Suprapubic skin (tissue), 4 donors: ENCODE data around the gene LAMB2. TPM values are rescaled to one million over a fixed set of nuclear protein-coding genes. Genes with fewer than 3 reads are reported as not detected.

Source experiments
- DNase-seq, 2 donors: peaks; one replicate each; pipeline ENCODE4 v3.0.0-alpha.2; 2019; ENCODE audit warnings: low spot score in 2 of 2
- H3K27ac ChIP-seq: fragments of 200-600 bp; sonication (generic); one replicate; pipeline ENCODE4 v1.5.1; 2019
- H3K27me3 ChIP-seq: fragments of 200-600 bp; sonication (generic); one replicate; pipeline ENCODE4 v1.5.1; 2019
- H3K36me3 ChIP-seq: fragments of 200-600 bp; sonication (generic); one replicate; pipeline ENCODE4 v1.5.1; 2019
- H3K4me1 ChIP-seq: fragments of 200-600 bp; sonication (generic); one replicate; pipeline ENCODE4 v1.5.1; 2019
- H3K4me3 ChIP-seq: fragments of 200-600 bp; sonication (generic); one replicate; pipeline ENCODE4 v1.5.1; 2019; ENCODE audit warnings: mild to moderate bottlenecking
- H3K9me3 ChIP-seq: fragments of 200-600 bp; sonication (generic); one replicate; pipeline ENCODE4 v1.5.1; 2019
- EP300 ChIP-seq: sonication (generic); formaldehyde crosslinking; IDR thresholded peaks from one replicate; pipeline ENCODE4 v1.6.1; 2017; ENCODE audit warnings: antibody characterized with exemption
- POLR2A ChIP-seq, 2 donors: fragments of 450-650 bp; IDR thresholded peaks; one replicate each; pipeline ENCODE4 v1.6.1; 2017; ENCODE audit warnings: antibody characterized with exemption in 2 of 2, mild to moderate bottlenecking in 2 of 2, moderate library complexity in 2 of 2
- POLR2AphosphoS5 ChIP-seq, 3 donors: sonication (generic); formaldehyde crosslinking; IDR thresholded peaks; one replicate each; pipeline ENCODE4 v1.6.1; 2017; ENCODE audit warnings: antibody characterized with exemption in 3 of 3
- WGBS: methylation state at CpG from one replicate; pipeline ENCODE4 v1.1.5; 2018; 5-methylcytosine and 5-hydroxymethylcytosine counted together
- total RNA-seq, 4 donors: library from RNA; depleted of rRNA; stranded (reverse); fragments of >200 nt; gene quantifications; one replicate each; pipeline ENCODE4 v1.1.0, GENCODE V29; 2016
- TF ChIP-seq, protein P1 (sequence below), 2 donors: fragments of 200-600 bp in 1 of 2; fragments of 450-650 bp in 1 of 2; sonication (generic) in 1 of 2; IDR thresholded peaks; one replicate each; pipeline ENCODE4 v1.5.1; 2016 to 2019; ENCODE audit warnings: antibody characterized with exemption in 2 of 2, mild to moderate bottlenecking in 1 of 2, moderate library complexity in 1 of 2

LAMB2 gene
- total RNA-seq, 4 donors from 2014 or later, result 333 to 563 (median 501) TPM

DNA sequence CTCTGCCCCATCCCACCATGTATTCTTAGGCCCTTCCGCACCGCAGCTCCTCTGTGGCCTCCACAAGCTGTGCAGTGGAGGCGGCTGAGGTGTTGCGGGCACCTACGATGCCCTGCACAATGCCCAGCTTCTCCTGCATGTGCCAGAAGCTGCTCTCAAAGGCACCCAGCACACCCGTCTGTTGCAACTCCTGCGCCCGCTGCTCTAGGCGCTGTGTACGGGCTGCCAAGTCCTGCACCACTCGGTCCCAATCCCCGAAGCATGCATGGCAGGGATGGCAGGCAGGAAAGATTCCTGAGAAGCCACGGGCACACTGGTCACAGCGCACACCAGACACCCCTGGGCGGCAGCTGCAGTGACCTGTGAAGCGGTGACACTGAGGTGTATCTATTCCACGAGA, 9.2 kb downstream of the LAMB2 start:
- Histone ChIP-seq H3K9me3 (no peaks in the 10 kb centered on the region), H3K4me3 (no peak overlapping the region), H3K27me3 (no peaks in the 10 kb centered on the region), H3K27ac (no peak overlapping the region), H3K4me1 (peaks cover 20% of the 10 kb centered on the region), H3K36me3 (peaks cover 62% of the 10 kb centered on the region)
- TF ChIP-seq POLR2A (IDR thresholded peaks at IDR 0.05) (no peak), POLR2AphosphoS5 (IDR thresholded peaks at IDR 0.05) (no peak), EP300 (no peak)
- TF ChIP-seq, protein P1, sequence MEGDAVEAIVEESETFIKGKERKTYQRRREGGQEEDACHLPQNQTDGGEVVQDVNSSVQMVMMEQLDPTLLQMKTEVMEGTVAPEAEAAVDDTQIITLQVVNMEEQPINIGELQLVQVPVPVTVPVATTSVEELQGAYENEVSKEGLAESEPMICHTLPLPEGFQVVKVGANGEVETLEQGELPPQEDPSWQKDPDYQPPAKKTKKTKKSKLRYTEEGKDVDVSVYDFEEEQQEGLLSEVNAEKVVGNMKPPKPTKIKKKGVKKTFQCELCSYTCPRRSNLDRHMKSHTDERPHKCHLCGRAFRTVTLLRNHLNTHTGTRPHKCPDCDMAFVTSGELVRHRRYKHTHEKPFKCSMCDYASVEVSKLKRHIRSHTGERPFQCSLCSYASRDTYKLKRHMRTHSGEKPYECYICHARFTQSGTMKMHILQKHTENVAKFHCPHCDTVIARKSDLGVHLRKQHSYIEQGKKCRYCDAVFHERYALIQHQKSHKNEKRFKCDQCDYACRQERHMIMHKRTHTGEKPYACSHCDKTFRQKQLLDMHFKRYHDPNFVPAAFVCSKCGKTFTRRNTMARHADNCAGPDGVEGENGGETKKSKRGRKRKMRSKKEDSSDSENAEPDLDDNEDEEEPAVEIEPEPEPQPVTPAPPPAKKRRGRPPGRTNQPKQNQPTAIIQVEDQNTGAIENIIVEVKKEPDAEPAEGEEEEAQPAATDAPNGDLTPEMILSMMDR (IDR thresholded peaks at IDR 0.05), result no peak
- 93% methylated on average over 16 of the region's 17 CpGs for WGBS
- DNase-seq, result no peak

DNA sequence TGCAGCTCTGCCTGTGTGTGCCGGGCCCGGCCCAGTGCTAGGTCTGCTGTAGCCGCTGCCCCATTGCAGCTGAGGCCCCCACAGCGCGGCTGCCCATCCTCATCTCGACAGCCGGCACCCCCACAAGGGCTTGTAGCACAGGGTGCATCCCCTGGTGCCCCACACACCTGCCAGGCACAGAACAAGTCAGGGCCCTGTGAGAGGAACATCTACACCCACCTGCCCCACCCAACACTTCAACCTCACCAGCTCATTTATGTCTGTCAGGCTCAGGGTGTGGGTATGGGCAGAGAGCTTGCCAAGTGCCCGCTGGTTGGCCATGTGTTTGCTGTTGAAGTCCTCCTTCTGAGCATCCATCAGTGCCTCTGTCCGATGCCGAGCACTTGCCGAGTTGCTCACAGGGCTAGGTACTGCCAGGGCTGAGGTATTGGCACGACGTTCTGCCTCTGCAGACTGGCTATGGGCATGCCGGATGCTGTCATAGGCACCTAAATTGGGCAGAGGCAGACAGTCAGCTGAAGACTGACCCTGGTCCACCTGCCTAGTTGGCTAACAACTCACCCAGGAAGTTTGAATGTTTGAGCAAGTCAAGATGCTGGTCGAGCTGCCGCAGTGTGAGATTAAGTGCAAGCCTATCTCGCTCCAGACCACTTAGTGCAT, 9.8 kb downstream of the LAMB2 start:
- Histone ChIP-seq H3K27ac (no peak overlapping the region), H3K4me1 (peaks cover 26% of the 10 kb centered on the region), H3K9me3 (no peaks in the 10 kb centered on the region), H3K27me3 (no peaks in the 10 kb centered on the region), H3K4me3 (no peak overlapping the region), H3K36me3 (peaks cover 62% of the 10 kb centered on the region)
- WGBS, result 86% methylated on average over 7 of the region's 17 CpGs
- no peak for TF ChIP-seq EP300
- TF ChIP-seq POLR2A (IDR thresholded peaks at IDR 0.05), result no peak
- TF ChIP-seq POLR2AphosphoS5 (IDR thresholded peaks at IDR 0.05), result no peak
- TF ChIP-seq, protein P1 (IDR thresholded peaks at IDR 0.05), result no peak
- no peak for DNase-seq

DNA sequence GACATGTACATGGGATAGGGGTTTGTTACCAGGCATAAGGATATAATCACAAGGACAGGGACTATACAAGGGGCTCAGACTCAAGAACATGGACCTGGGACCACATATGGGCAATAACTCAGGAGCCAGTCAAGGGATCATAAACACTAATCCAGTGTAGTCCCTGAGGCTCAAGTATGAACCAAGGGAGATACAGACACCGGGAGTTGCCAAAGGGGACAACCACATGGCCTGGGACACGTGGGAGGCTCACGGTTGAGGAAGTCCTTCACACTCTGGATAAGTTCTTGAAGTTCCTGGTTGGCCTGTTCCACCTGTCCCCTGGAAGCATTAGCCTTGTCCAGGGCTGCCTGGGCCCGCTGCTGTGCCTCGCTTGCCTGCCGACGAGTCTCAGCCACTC, 10.4 kb downstream of the LAMB2 start:
- H3K36me3 ChIP-seq, result peaks cover 67% of the 10 kb centered on the region
- no peaks in the 10 kb centered on the region for H3K9me3 ChIP-seq
- H3K4me3 ChIP-seq, result no peak overlapping the region
- TF ChIP-seq, protein P1 (IDR thresholded peaks at IDR 0.05), result no peak
- TF ChIP-seq POLR2A (IDR thresholded peaks at IDR 0.05) (no peak), EP300 (no peak), POLR2AphosphoS5 (IDR thresholded peaks at IDR 0.05) (no peak)
- DNase-seq, result no peak
- H3K27ac ChIP-seq, result no peak overlapping the region
- peaks cover 26% of the 10 kb centered on the region for H3K4me1 ChIP-seq
- WGBS, result 67% methylated on average over 4 of the region's 7 CpGs
- H3K27me3 ChIP-seq, result no peaks in the 10 kb centered on the region

DNA sequence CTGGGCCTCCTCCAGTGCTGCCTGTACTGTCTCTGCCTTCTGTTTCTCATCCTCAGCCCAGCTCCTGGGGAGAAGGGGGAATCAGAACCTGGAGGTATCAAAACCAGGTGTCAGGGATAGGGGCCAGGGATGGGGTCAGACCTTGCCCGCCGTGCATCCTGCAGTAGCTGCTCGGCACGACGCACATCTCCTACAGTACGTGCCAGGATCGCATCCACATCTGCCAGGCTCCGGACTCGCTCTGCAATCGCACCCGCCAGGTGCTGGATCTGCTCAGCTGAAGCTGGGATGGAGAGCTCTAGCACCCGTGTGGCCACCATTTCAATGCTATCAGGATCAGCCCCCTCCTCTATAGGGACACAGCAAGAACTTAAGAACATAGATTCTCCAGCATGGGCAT, 10.8 kb downstream of the LAMB2 start:
- Histone ChIP-seq H3K27me3 (no peaks in the 10 kb centered on the region), H3K4me1 (peaks cover 26% of the 10 kb centered on the region), H3K36me3 (peaks cover 71% of the 10 kb centered on the region), H3K9me3 (no peaks in the 10 kb centered on the region), H3K4me3 (no peak overlapping the region), H3K27ac (no peak overlapping the region)
- DNase-seq, result no peak
- 92% methylated on average over 12 of the region's 12 CpGs for WGBS
- no peak for TF ChIP-seq EP300
- no peak for TF ChIP-seq POLR2AphosphoS5 (IDR thresholded peaks at IDR 0.05)
- TF ChIP-seq POLR2A (IDR thresholded peaks at IDR 0.05), result no peak
- TF ChIP-seq, protein P1 (IDR thresholded peaks at IDR 0.05), result no peak

DNA sequence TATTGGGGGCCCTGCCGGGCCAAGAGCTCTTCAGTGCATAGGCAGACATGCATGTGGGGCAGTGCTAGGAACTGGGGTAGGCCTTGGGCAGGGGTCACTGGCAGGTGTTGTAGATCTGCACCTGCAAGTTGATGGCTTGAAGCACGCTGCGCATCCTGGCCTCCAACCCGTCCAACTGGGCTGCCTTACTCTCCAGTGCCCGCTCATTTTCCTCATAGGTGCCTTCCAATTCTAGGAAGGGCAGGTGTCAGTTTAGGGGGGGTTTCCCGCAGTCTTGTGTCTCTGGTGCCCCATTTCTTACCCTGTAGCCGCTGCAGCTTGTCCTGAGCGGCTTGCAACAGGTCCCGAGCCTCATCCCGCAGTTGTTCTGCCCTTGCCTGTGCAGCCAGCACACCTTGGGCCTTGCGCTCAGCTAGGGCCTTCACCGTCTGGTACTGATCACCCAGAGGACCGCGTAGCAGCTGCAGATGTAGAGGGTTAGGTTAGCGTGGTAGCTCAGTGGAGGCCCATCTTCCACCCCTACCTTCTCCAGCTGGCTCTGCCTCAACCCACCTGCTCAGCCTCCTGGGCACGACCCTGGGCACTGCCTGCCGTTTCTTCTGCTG, 11.6 kb downstream of the LAMB2 start:
- Histone ChIP-seq H3K9me3 (no peaks in the 10 kb centered on the region), H3K4me3 (peak overlapping the region; percentile 62), H3K27ac (peak overlapping the region; percentile 89), H3K4me1 (peaks cover 26% of the 10 kb centered on the region), H3K36me3 (peaks cover 75% of the 10 kb centered on the region), H3K27me3 (no peaks in the 10 kb centered on the region)
- TF ChIP-seq, protein P1 (IDR thresholded peaks at IDR 0.05), result no peak
- TF ChIP-seq POLR2AphosphoS5 (IDR thresholded peaks at IDR 0.05), result no peak
- no peak for TF ChIP-seq POLR2A (IDR thresholded peaks at IDR 0.05)
- TF ChIP-seq EP300, result no peak
- WGBS, result 75% methylated on average over 13 of the region's 17 CpGs
- DNase-seq, result no peak
